Skeletal muscle satellite cell (primary cell): ENCODE measurements around the gene ATAD3C.
"Not testable (repeated sequence)": the region's sequence is repeated elsewhere in the genome, so short reads cannot be mapped to it uniquely, and the experiment has no call there.

ENCODE experiments used
- H3K27me3 ChIP-seq: 2 replicates; pipeline ENCODE4 v1.7.0; 2013; ENCODE audit warnings: low read length; ENCODE audit not compliant: control insufficient read depth, insufficient read depth
- H3K36me3 ChIP-seq: 2 replicates; pipeline ENCODE4 v1.7.0; 2013; ENCODE audit warnings: mild to moderate bottlenecking, control low read depth, low read length; ENCODE audit not compliant: insufficient read depth
- H3K4me1 ChIP-seq: 2 replicates; pipeline ENCODE4 v1.7.0; 2013; ENCODE audit warnings: low read length; ENCODE audit not compliant: control insufficient read depth, insufficient read depth
- H3K4me2 ChIP-seq: 2 replicates; pipeline ENCODE4 v1.7.0; 2013; ENCODE audit warnings: mild to moderate bottlenecking, low read length
- H3K4me3 ChIP-seq: 2 replicates; pipeline ENCODE4 v1.7.0; 2013; ENCODE audit warnings: low read length
- H3K9ac ChIP-seq: 2 replicates; pipeline ENCODE4 v1.7.0; 2013; ENCODE audit warnings: mild to moderate bottlenecking, low read depth, low read length, moderate library complexity
- H3K9me3 ChIP-seq: replicated peaks from 2 replicates; pipeline ENCODE4 v1.7.0; 2013; ENCODE audit warnings: mild to moderate bottlenecking, control low read depth, low read length

ATAD3C gene

GRCh38 chr1:1440262-1441001 lies 9.1 kb upstream of the ATAD3C start:
- peaks cover 26% of the 10 kb centered on the region for H3K27me3 ChIP-seq
- H3K9me3 ChIP-seq = no peaks in the 10 kb centered on the region
- H3K4me3 ChIP-seq = no peak overlapping the region
- H3K4me1 ChIP-seq = peaks cover 13% of the 10 kb centered on the region
- H3K9ac ChIP-seq = no peak overlapping the region
- no peak overlapping the region for H3K4me2 ChIP-seq
- no peaks in the 10 kb centered on the region for H3K36me3 ChIP-seq

- Histone ChIP-seq H3K4me1 (peaks cover 5% of the 10 kb centered on the region), H3K4me3 (no peak overlapping the region), H3K9me3 (no peaks in the 10 kb centered on the region), H3K36me3 (no peaks in the 10 kb centered on the region), H3K27me3 (peaks cover 24% of the 10 kb centered on the region), H3K4me2 (peak overlapping the region; percentile 75), H3K9ac (no peak overlapping the region)
These were observed 8.2 kb upstream of the ATAD3C start for GRCh38 chr1:1441002-1441888.

- H3K4me2 ChIP-seq = no peak overlapping the region
- no peaks in the 10 kb centered on the region for H3K9me3 ChIP-seq
- H3K4me3 ChIP-seq = no peak overlapping the region
- H3K4me1 ChIP-seq = peaks cover 5% of the 10 kb centered on the region
- no peak overlapping the region for H3K9ac ChIP-seq
- H3K27me3 ChIP-seq = peaks cover 15% of the 10 kb centered on the region
- no peaks in the 10 kb centered on the region for H3K36me3 ChIP-seq
These were observed 7.3 kb upstream of the ATAD3C start for GRCh38 chr1:1442069-1442770.

GRCh38 chr1:1446631-1447030 lies 2.9 kb upstream of the ATAD3C start:
- H3K4me1 ChIP-seq, H3K36me3 ChIP-seq, H3K4me3 ChIP-seq, H3K9me3 ChIP-seq, H3K9ac ChIP-seq, H3K4me2 ChIP-seq: not testable (repeated sequence)
- peaks cover 18% of the 10 kb centered on the region for H3K27me3 ChIP-seq

GRCh38 chr1:1450616-1451015 lies 1.1 kb downstream of the ATAD3C start:
- not testable (repeated sequence) for H3K9ac ChIP-seq, H3K4me2 ChIP-seq, H3K4me3 ChIP-seq, H3K9me3 ChIP-seq, H3K36me3 ChIP-seq, H3K4me1 ChIP-seq
- peaks cover 16% of the 10 kb centered on the region for H3K27me3 ChIP-seq

- H3K36me3 ChIP-seq = no peaks in the 10 kb centered on the region
- no peak overlapping the region for H3K9ac ChIP-seq
- no peaks in the 10 kb centered on the region for H3K9me3 ChIP-seq
These were observed 2.3 kb downstream of the ATAD3C start for GRCh38 chr1:1451696-1452364.

GRCh38 chr1:1452365-1452739 lies 2.9 kb downstream of the ATAD3C start:
- H3K9me3 ChIP-seq, H3K9ac ChIP-seq: not testable (repeated sequence)

More at GRCh38 chr1:1451696-1452364, 2.3 kb downstream of the ATAD3C start:
- H3K4me2 ChIP-seq = no peak overlapping the region
- H3K27me3 ChIP-seq = peaks cover 16% of the 10 kb centered on the region
- no peak overlapping the region for H3K4me3 ChIP-seq
- H3K4me1 ChIP-seq = no peaks in the 10 kb centered on the region

GRCh38 chr1:1452882-1453281 lies 3.4 kb downstream of the ATAD3C start:
- Histone ChIP-seq H3K9ac (no peak overlapping the region), H3K4me2 (no peak overlapping the region), H3K4me1 (no peaks in the 10 kb centered on the region), H3K4me3 (no peak overlapping the region), H3K27me3 (peaks cover 16% of the 10 kb centered on the region), H3K36me3 (no peaks in the 10 kb centered on the region), H3K9me3 (no peaks in the 10 kb centered on the region)

More at GRCh38 chr1:1452365-1452739, 2.9 kb downstream of the ATAD3C start:
- not testable (repeated sequence) for H3K4me3 ChIP-seq, H3K4me1 ChIP-seq, H3K36me3 ChIP-seq, H3K4me2 ChIP-seq
- peaks cover 16% of the 10 kb centered on the region for H3K27me3 ChIP-seq

- H3K4me3 ChIP-seq, H3K36me3 ChIP-seq, H3K4me1 ChIP-seq, H3K4me2 ChIP-seq, H3K9ac ChIP-seq, H3K9me3 ChIP-seq: not testable (repeated sequence)
- H3K27me3 ChIP-seq = peaks cover 11% of the 10 kb centered on the region
These were observed 5.0 kb downstream of the ATAD3C start for GRCh38 chr1:1454286-1455056.

- H3K4me2 ChIP-seq = no peak overlapping the region
- H3K9me3 ChIP-seq = no peaks in the 10 kb centered on the region
- no peaks in the 10 kb centered on the region for H3K4me1 ChIP-seq
- no peak overlapping the region for H3K9ac ChIP-seq
- peaks cover 8% of the 10 kb centered on the region for H3K27me3 ChIP-seq
- H3K36me3 ChIP-seq = no peaks in the 10 kb centered on the region
- no peak overlapping the region for H3K4me3 ChIP-seq
These were observed 5.9 kb downstream of the ATAD3C start for GRCh38 chr1:1455366-1455884.
